ENCODE results near the gene CCDC188.

CCDC188 gene

GRCh38 chr22:20114506-20115475 is 36.1 kb downstream of the CCDC188 start:
- DNase-seq (ENCODE audit: extremely low spot score), result no peak
- CTCF ChIA-PET, result interaction anchor here (0.6 kb wide), 1 partner anchor 20 kb away, joined by 3 read pairs; no protein-coding TSS in a partner anchor
- POLR2A ChIA-PET, result interaction anchor here (1.0 to 1.3 kb wide), 2 partner anchors 15 to 35 kb away, joined by 4 read pairs; partner anchors contain the start of gene DGCR8
- TF ChIP-seq ARNT (IDR thresholded peaks at IDR 0.05) (no peak), SP1 (IDR thresholded peaks at IDR 0.05) (no peak), ZNF384 (IDR thresholded peaks at IDR 0.05) (no peak), HDGF (IDR thresholded peaks at IDR 0.05; ENCODE audit: borderline replicate concordance) (no peak), BHLHE40 (IDR thresholded peaks at IDR 0.05; ENCODE audit: borderline replicate concordance) (no peak), FOXM1 (IDR thresholded peaks at IDR 0.05; ENCODE audit: borderline replicate concordance) (no peak)
- TF ChIP-seq, protein P1, sequence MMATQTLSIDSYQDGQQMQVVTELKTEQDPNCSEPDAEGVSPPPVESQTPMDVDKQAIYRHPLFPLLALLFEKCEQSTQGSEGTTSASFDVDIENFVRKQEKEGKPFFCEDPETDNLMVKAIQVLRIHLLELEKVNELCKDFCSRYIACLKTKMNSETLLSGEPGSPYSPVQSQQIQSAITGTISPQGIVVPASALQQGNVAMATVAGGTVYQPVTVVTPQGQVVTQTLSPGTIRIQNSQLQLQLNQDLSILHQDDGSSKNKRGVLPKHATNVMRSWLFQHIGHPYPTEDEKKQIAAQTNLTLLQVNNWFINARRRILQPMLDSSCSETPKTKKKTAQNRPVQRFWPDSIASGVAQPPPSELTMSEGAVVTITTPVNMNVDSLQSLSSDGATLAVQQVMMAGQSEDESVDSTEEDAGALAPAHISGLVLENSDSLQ (IDR thresholded peaks at IDR 0.05), result no peak

GRCh38 chr22:20113551-20114310 is 37.1 kb downstream of the CCDC188 start:
- TF ChIP-seq SUZ12 (IDR thresholded peaks at IDR 0.05), result no peak
- TF ChIP-seq NFRKB (IDR thresholded peaks at IDR 0.05), result no peak
- no peak for TF ChIP-seq SP1 (IDR thresholded peaks at IDR 0.05)
- TF ChIP-seq TARDBP (IDR thresholded peaks at IDR 0.05), result no peak
- TF ChIP-seq, protein P1 (IDR thresholded peaks at IDR 0.05), result no peak
- no peak for TF ChIP-seq L3MBTL2 (conservative IDR thresholded peaks at IDR 0.05)
- no peak for TF ChIP-seq FOXM1 (IDR thresholded peaks at IDR 0.05; ENCODE audit: borderline replicate concordance)
- TF ChIP-seq FOXA1 (IDR thresholded peaks at IDR 0.05), result no peak
- TF ChIP-seq CTBP1 (IDR thresholded peaks at IDR 0.05; ENCODE audit: borderline replicate concordance), result no peak
- TF ChIP-seq ZNF384 (IDR thresholded peaks at IDR 0.05), result no peak
- no peak for TF ChIP-seq LEF1 (IDR thresholded peaks at IDR 0.05; ENCODE audit: borderline replicate concordance)
- TF ChIP-seq ELF4 (IDR thresholded peaks at IDR 0.05), result no peak
- no peak for TF ChIP-seq FOXK2 (IDR thresholded peaks at IDR 0.05)
- TF ChIP-seq HDGF (IDR thresholded peaks at IDR 0.05; ENCODE audit: borderline replicate concordance), result no peak
- no peak for TF ChIP-seq BHLHE40 (IDR thresholded peaks at IDR 0.05; ENCODE audit: borderline replicate concordance)
- TF ChIP-seq ARNT (IDR thresholded peaks at IDR 0.05), result no peak
- ChIA-PET CTCF (no interaction called here), POLR2A (interaction anchor here (1.1 to 3.8 kb wide), 3 partner anchors 16 to 34 kb away, joined by 3 to 15 read pairs (median 4); partner anchors contain the start of gene DGCR8)
- DNase-seq (ENCODE audit: extremely low spot score), result no peak

DNA sequence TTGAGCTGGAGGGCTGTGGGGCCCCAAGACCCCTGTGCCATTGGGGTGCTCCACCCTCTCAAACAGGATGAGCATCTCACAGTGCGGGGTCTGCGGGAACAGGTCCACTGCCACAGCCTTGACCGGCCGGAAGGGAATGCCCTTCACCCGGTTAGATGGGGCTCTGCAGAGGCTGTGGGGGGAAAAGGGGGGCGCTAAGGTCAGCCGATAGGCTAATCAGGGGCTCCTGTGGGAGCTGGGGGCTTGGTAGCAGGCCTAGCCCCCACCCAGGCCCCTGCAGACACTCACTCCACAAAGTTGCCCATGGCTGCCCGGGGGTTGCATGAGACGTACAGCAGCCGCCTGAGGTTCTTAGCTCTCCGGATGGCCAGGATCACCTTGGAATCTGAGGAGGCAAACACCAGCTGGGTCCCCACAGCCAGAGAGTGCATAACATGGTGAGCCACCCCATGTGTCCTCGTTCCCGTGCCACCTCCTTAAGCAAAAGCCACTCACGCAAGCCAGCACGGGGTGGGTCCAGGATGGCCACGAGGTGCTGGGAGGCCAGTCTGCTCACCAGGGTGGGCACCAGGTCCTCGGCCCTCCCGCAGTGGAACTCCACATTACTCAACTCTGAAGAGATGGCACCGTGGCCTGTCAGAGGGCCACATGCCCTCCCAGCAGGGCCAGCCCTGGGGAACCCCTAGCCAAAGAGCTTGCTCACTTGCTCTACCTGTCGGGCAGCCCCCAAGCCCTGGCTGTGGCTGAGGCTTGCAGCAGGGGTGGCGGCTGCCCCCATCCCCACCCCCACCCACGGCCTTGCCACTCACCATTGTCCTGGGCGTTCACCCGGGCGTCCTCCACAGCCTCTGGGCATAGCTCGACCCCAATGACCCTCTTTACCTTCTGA is 38.0 kb downstream of the CCDC188 start:
- TF ChIP-seq SUZ12 (IDR thresholded peaks at IDR 0.05) (no peak), ARNT (IDR thresholded peaks at IDR 0.05) (no peak; the same call in 1 of the 2 replicates)
- TF ChIP-seq, protein P1 (IDR thresholded peaks at IDR 0.05), result no peak

DNA sequence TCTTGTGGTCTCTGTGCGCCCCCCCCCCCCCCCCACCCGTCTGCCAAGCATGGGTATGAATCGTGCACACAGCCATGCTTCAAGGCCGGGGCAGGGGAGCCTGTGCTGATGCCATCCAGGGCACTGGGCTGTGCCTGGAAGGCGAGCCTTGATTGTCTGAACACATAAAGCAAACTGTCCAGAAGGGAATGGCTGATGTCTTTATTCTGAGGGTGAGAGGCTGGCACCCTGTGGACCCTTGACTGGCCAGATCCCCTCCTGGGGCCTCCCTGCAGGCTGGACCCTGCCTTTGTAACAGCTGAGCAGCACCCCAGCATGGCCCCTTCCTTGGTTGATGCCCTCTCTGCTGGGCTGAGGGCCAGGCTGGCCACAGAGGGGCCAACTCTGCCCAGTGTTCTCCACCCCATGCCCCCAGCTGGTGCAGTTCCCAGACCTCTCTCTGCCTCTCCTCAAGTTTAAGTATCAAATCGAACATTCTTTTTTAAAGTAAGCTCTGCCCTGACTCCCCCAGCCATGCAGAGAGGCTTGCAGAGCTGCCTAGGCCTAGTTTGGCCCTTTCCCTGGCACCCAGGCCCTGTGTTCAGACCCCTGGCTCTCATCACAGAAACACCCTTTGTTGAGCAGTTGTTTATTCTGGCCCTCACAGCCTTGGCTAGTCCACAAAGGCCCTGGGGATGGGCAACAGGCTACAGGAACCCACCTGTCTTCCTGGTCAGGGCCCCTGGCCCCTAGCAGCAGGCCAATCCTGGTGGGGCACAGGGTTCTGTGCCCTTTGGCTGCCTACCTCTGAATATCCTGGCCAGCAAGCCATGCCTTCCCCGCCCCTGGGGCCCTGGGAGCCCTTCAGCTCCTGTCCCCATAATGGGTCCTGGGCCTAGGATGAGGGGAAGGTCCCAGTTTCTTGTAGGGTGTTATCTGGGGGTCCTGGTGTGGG is 38.9 kb downstream of the CCDC188 start:
- POLR2A ChIA-PET, result interaction anchor here (0.6 to 3.8 kb wide), 5 partner anchors 12 to 169 kb away, joined by 3 to 15 read pairs (median 4); partner anchors contain the start of gene DGCR8
- TF ChIP-seq ELF4 (IDR thresholded peaks at IDR 0.05) (no peak; the same call in 1 of the 2 replicates), SUZ12 (IDR thresholded peaks at IDR 0.05) (no peak), TARDBP (IDR thresholded peaks at IDR 0.05) (no peak), HDGF (IDR thresholded peaks at IDR 0.05; ENCODE audit: borderline replicate concordance) (no peak), L3MBTL2 (conservative IDR thresholded peaks at IDR 0.05) (no peak)

More for the DNA sequence above, 38.0 kb downstream of the CCDC188 start:
- no peak for DNase-seq (ENCODE audit: extremely low spot score)
- CTCF ChIA-PET, result interaction anchor here (1.0 kb wide), 1 partner anchor 99 kb away, joined by 5 read pairs; no protein-coding TSS in a partner anchor
- POLR2A ChIA-PET, result interaction anchor here (0.6 to 3.8 kb wide), 7 partner anchors 11 to 170 kb away, joined by 3 to 15 read pairs (median 4); partner anchors contain the start of gene DGCR8

More for the DNA sequence above, 38.9 kb downstream of the CCDC188 start:
- CTCF ChIA-PET, result interaction anchor here (0.5 to 1.5 kb wide), 3 partner anchors 13 to 98 kb away, joined by 3 to 5 read pairs (median 3); no protein-coding TSS in a partner anchor
- DNase-seq (ENCODE audit: extremely low spot score), result no peak
